Measurements from ENCODE around the gene NGDN. TPM values are rescaled to one million over a fixed set of nuclear protein-coding genes. Genes with fewer than 3 reads are reported as not detected.

NGDN gene
- total and polyA plus RNA-seq, 2 experiments from 2014 or later = 47.2 to 47.6 TPM

DNA sequence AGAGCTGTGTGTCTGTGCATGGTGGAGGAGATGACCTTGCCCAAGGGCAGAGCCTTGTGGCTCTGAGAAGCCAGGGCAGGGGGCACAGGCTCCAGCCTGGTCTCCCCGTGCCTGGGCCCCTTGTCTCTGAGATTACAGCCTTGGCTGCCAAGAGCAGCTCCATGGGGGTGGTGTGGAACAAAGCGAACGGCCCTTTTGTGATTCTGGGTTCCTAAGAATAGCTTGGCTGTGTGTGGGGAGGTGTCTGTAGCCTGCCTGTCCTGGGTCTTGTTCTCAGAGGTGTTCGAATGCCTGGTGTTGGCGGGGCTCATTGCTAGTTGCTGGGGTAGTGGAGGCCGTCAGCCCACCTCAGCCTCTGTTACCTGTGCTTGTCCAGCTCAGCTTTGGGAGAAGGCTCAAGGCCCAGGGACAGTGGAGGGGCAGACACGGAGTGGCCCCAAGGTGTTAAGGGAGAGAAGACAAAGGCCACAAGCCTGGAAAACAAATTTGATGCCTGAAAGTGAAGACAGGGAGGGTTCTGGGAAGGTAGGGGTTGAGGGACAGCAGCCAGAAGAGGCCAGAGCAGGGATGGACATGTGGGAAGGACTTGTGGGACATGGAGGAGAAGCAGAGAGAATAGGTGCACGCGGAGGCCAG, 26.7 kb upstream of the NGDN start:
- Histone ChIP-seq H3K27me3 (no peaks in the 10 kb centered on the region), H3K36me3 (replicated peaks; ENCODE audit: insufficient read depth, low read depth) (no peaks in the 10 kb centered on the region), H3K4me3 (no peak overlapping the region), H2AFZ (no peak overlapping the region), H3K9me2 (replicated peaks; ENCODE audit: insufficient read depth) (no peaks in the 10 kb centered on the region), H3K4me2 (no peak overlapping the region), H3K79me2 (no peaks in the 10 kb centered on the region), H3K4me1 (ENCODE audit: insufficient read depth) (peaks cover 15% of the 10 kb centered on the region), H3K9me3 (ENCODE audit: low read depth) (no peaks in the 10 kb centered on the region), H3K27ac (no peak overlapping the region), H4K20me1 (ENCODE audit: insufficient read depth, poor library complexity, severe bottlenecking) (no peaks in the 10 kb centered on the region)
- DNase-seq (ENCODE audit: low spot score) = no peak
- TF ChIP-seq EZH2phosphoT487 (IDR thresholded peaks at IDR 0.05; ENCODE audit: low read depth, severe bottlenecking, unreplicated experiment) (no peak), EZH2 (IDR thresholded peaks at IDR 0.05; ENCODE audit: borderline replicate concordance) (no peak)
- TF ChIP-seq, protein P1, sequence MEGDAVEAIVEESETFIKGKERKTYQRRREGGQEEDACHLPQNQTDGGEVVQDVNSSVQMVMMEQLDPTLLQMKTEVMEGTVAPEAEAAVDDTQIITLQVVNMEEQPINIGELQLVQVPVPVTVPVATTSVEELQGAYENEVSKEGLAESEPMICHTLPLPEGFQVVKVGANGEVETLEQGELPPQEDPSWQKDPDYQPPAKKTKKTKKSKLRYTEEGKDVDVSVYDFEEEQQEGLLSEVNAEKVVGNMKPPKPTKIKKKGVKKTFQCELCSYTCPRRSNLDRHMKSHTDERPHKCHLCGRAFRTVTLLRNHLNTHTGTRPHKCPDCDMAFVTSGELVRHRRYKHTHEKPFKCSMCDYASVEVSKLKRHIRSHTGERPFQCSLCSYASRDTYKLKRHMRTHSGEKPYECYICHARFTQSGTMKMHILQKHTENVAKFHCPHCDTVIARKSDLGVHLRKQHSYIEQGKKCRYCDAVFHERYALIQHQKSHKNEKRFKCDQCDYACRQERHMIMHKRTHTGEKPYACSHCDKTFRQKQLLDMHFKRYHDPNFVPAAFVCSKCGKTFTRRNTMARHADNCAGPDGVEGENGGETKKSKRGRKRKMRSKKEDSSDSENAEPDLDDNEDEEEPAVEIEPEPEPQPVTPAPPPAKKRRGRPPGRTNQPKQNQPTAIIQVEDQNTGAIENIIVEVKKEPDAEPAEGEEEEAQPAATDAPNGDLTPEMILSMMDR (IDR thresholded peaks at IDR 0.05; ENCODE audit: poor library complexity) = no peak
- 78% methylated on average over 9 of the region's 9 CpGs for WGBS (ENCODE audit: low lambda C conversion rate, missing lambda C conversion rate)

DNA sequence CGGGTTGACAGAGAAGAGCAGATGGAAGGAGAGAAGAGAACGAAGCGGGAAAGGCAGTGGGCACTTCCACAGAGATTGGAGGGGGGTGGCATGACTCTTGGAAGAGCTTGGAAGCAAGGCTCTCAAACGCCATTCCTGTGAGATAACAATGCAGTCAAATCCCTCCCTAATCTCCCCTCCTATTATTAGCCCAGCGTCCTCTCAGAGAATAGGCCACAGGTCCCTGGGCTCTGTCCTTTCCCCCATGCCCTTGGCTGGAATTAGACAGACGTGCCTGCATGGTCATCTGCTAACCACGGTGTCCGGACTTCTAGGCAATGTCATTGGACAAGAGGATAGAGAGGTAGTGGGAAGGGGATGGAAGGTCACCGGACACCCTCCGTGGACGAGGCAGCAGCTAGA, 26.1 kb upstream of the NGDN start:
- 76% methylated on average over 11 of the region's 11 CpGs for WGBS (ENCODE audit: low lambda C conversion rate, missing lambda C conversion rate)
- no peak overlapping the region for H2AFZ ChIP-seq
- TF ChIP-seq EZH2 (IDR thresholded peaks at IDR 0.05; ENCODE audit: borderline replicate concordance) (no peak), EZH2phosphoT487 (IDR thresholded peaks at IDR 0.05; ENCODE audit: low read depth, severe bottlenecking, unreplicated experiment) (no peak)
- TF ChIP-seq, protein P1 (IDR thresholded peaks at IDR 0.05; ENCODE audit: poor library complexity) = no peak
- peaks cover 18% of the 10 kb centered on the region for H3K4me1 ChIP-seq (ENCODE audit: insufficient read depth)
- no peak overlapping the region for H3K4me2 ChIP-seq
- H3K9me3 ChIP-seq (ENCODE audit: low read depth) = no peaks in the 10 kb centered on the region
- no peak overlapping the region for H3K27ac ChIP-seq
- no peak for DNase-seq (ENCODE audit: low spot score)
- no peak overlapping the region for H3K4me3 ChIP-seq
- H3K79me2 ChIP-seq = no peaks in the 10 kb centered on the region
- H3K27me3 ChIP-seq = no peaks in the 10 kb centered on the region
- no peaks in the 10 kb centered on the region for H3K36me3 ChIP-seq (replicated peaks; ENCODE audit: insufficient read depth, low read depth)
- H3K9me2 ChIP-seq (replicated peaks; ENCODE audit: insufficient read depth) = no peaks in the 10 kb centered on the region
- H4K20me1 ChIP-seq (ENCODE audit: insufficient read depth, poor library complexity, severe bottlenecking) = no peaks in the 10 kb centered on the region

DNA sequence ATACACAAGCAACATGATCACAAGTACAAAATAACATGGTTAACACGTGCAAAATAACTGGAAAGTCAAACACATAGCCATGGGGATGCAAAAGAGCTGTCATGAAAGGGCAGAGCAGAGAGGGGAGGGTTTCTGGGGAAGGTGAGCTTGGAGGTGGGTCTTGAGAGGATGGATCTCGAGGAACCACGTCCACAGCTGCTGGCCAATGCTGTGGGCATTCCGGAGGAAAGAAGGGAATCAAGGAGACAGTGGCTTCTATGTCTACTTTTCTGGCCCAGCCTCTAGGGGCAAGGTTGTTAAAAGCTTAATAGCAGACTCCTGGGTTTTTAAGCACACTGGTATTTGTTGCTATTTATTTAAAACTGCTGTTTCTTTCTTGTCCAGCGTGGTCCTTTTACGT, 25.6 kb upstream of the NGDN start:
- H2AFZ ChIP-seq = no peak overlapping the region
- no peaks in the 10 kb centered on the region for H3K9me2 ChIP-seq (replicated peaks; ENCODE audit: insufficient read depth)
- H3K4me2 ChIP-seq = no peak overlapping the region
- H3K27ac ChIP-seq = no peak overlapping the region
- no peaks in the 10 kb centered on the region for H3K27me3 ChIP-seq
- H3K36me3 ChIP-seq (replicated peaks; ENCODE audit: insufficient read depth, low read depth) = no peaks in the 10 kb centered on the region
- peaks cover 20% of the 10 kb centered on the region for H3K4me1 ChIP-seq (ENCODE audit: insufficient read depth)
- H4K20me1 ChIP-seq (ENCODE audit: insufficient read depth, poor library complexity, severe bottlenecking) = no peaks in the 10 kb centered on the region
- DNase-seq (ENCODE audit: low spot score) = no peak
- TF ChIP-seq EZH2 (IDR thresholded peaks at IDR 0.05; ENCODE audit: borderline replicate concordance) (no peak), EZH2phosphoT487 (IDR thresholded peaks at IDR 0.05; ENCODE audit: low read depth, severe bottlenecking, unreplicated experiment) (no peak)
- TF ChIP-seq, protein P1 (IDR thresholded peaks at IDR 0.05; ENCODE audit: poor library complexity) = no peak
- H3K4me3 ChIP-seq = no peak overlapping the region
- H3K79me2 ChIP-seq = no peaks in the 10 kb centered on the region
- 70% methylated on average over 6 of the region's 6 CpGs for WGBS (ENCODE audit: low lambda C conversion rate, missing lambda C conversion rate)
- no peaks in the 10 kb centered on the region for H3K9me3 ChIP-seq (ENCODE audit: low read depth)
